Measurements from ENCODE around the gene STARD10.

The STARD10 gene, protein sequence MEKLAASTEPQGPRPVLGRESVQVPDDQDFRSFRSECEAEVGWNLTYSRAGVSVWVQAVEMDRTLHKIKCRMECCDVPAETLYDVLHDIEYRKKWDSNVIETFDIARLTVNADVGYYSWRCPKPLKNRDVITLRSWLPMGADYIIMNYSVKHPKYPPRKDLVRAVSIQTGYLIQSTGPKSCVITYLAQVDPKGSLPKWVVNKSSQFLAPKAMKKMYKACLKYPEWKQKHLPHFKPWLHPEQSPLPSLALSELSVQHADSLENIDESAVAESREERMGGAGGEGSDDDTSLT

DNA sequence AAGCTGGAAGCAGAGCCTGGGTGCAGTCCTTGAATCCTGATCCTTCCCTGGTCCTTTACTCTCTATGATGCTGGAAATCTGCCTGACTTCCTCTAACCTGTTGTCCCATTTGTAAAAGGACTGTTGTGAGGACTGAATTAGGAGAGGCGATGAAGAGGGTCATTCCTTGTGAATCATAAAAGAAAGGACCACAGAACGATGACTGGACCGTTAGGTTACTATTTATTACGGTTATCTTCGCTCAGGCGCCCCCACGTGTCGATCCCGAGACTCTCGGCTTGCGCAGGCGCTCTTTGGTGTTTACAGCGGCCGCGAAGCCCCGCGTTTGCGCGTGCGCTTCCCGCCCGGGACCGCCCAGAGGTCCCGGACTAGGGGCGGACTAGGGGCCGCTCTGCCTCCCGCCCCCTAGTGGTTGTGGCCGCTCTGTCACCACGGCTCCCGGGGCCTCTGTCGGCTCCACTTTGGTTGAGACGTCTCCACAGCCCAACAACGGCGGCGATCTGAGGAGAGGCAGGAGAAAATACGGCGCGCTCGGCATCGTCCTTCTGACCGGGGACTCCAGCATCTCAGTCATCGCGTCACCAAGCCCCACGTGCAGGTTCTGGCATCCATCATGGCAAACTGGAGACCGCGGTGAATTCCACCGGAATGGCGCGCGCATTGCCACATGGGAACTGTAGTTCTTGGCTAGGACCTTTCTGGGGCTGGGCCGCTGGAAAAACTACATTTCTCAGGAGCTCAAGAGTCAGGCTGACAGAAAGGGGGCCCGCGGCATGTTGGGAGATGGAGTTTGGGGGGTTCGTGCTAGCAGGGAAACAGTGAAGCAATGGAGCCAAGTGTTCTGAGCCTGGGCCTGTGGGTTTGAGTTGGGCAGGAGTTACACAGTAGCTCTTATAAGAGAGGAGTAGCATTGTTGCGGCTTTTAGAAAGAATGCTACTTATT, at the start of gene STARD10:
Gene STARD10 (minus strand): TSS at position 623 of the 943 bp plus-strand sequence. CDS start 12,866 bp downstream, outside the sequence.
- no peaks in the 10 kb centered on the region for H3K27me3 ChIP-seq (ENCODE audit: control insufficient read depth in 1 of 2, insufficient read depth in 2 of 2, low read length in 2 of 2)
- peak within 1 kb of the TSS; percentile 90 for H3K27ac ChIP-seq (ENCODE audit: low read length)
- no peaks in the 10 kb centered on the region for H3K36me3 ChIP-seq (ENCODE audit: control insufficient read depth in 2 of 2, insufficient read depth in 2 of 2, low read length in 2 of 2)
- H3K9me3 ChIP-seq (ENCODE audit: control insufficient read depth in 2 of 2, low read length in 2 of 2): no peaks in the 10 kb centered on the region
- peak within 1 kb of the TSS; percentile 86 to 90 for H3K4me3 ChIP-seq (ENCODE audit: low read length in 2 of 2)
- peak within 1 kb of the TSS; percentile 69 to 75 for H3K9ac ChIP-seq (ENCODE audit: low read length in 2 of 2)
- H3K4me1 ChIP-seq (ENCODE audit: control insufficient read depth, insufficient read depth, low read length): peaks cover 19% of the 10 kb centered on the region

DNA sequence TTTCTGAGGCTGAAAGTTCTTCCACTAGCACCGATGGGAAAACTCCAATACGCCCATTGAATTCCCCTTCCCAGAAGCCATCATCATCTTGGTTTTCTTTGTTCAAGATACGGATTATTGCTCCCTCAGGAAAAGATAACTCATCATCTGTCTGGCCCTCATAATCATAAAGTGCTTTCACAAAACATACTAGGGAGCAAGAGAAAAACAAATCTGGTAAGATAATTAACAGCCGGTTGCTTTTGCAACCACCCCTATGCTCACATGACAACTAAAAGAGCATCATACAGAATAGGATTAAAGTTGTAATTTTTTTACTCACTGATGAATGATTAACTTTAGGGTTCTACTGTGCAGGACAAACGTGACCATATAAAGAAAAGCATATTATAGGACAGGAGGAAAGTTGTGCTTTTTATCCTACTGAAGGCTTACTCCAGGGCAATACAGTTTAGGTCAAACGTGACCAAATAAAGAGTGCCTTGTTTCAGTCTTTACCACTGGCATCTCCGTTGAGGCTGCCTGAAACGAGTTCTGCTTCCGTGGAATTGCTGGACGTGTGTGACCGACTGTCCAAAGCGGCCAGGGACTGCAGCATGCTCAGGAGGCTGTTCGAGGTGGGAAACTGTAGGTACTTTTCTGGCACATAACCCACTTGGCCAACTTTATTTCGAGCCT, 48.9 kb upstream of the STARD10 start:
- no peaks in the 10 kb centered on the region for H3K4me1 ChIP-seq (ENCODE audit: control insufficient read depth, insufficient read depth, low read length)
- H3K27ac ChIP-seq (ENCODE audit: low read length): no peak overlapping the region
- H3K27me3 ChIP-seq (ENCODE audit: control insufficient read depth in 1 of 2, insufficient read depth in 2 of 2, low read length in 2 of 2): no peaks in the 10 kb centered on the region
- H3K4me3 ChIP-seq (ENCODE audit: low read length in 2 of 2): no peak overlapping the region
- peaks cover 28 to 42% of the 10 kb centered on the region in 2 donors for H3K36me3 ChIP-seq (ENCODE audit: control insufficient read depth in 2 of 2, insufficient read depth in 2 of 2, low read length in 2 of 2)
- no peak overlapping the region for H3K9ac ChIP-seq (ENCODE audit: low read length in 2 of 2)
- H3K9me3 ChIP-seq (ENCODE audit: control insufficient read depth in 2 of 2, low read length in 2 of 2): no peaks in the 10 kb centered on the region

DNA sequence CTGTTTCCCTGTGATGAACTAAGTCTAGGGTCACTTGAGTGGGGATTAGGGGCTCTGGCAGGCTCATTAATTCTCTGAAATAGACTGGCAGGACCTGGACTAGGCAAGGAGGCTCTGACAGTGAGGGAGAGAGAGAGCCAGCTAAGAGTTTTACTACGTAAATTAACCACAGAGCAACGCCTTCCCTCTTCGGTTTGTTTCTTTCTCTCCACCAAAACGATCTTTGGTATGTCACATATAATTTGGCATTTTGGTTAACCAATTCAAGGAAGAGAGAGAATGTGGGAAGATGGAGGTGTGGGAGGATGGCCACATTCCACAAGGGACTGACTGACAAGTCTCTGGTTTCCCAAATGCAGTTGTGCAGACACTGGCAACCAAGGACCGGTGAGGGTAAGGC, 48.3 kb upstream of the STARD10 start:
- H3K4me3 ChIP-seq (ENCODE audit: low read length in 2 of 2): no peak overlapping the region
- H3K27me3 ChIP-seq (ENCODE audit: control insufficient read depth in 1 of 2, insufficient read depth in 2 of 2, low read length in 2 of 2): no peaks in the 10 kb centered on the region
- no peak overlapping the region for H3K9ac ChIP-seq (ENCODE audit: low read length in 2 of 2)
- H3K4me1 ChIP-seq (ENCODE audit: control insufficient read depth, insufficient read depth, low read length): no peaks in the 10 kb centered on the region
- H3K27ac ChIP-seq (ENCODE audit: low read length): no peak overlapping the region
- peaks cover 33 to 45% of the 10 kb centered on the region in 2 donors for H3K36me3 ChIP-seq (ENCODE audit: control insufficient read depth in 2 of 2, insufficient read depth in 2 of 2, low read length in 2 of 2)
- no peaks in the 10 kb centered on the region for H3K9me3 ChIP-seq (ENCODE audit: control insufficient read depth in 2 of 2, low read length in 2 of 2)

DNA sequence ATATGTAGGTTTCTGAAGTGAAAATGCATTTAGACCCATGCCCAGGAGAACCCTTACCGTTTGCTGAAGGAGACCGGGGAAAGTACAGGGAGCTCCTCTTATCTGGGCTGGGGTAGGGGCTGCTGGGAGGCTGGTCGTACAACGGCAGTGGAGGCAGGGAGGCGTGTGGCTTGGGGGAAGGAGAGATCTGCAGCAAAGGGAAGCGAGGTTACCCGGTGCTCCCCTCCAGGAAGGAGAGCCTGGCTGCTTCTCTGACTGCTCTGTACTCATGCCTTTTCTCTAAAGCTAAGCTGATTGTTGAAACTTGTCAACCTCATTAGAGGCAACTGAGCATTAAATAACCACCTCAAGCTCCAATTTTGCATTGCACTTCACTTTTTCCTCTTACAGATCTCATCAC, 47.5 kb upstream of the STARD10 start:
- no peak overlapping the region for H3K9ac ChIP-seq (ENCODE audit: low read length in 2 of 2)
- H3K27ac ChIP-seq (ENCODE audit: low read length): no peak overlapping the region
- H3K27me3 ChIP-seq (ENCODE audit: control insufficient read depth in 1 of 2, insufficient read depth in 2 of 2, low read length in 2 of 2): no peaks in the 10 kb centered on the region
- H3K36me3 ChIP-seq (ENCODE audit: control insufficient read depth in 2 of 2, insufficient read depth in 2 of 2, low read length in 2 of 2): peaks cover 33 to 44% of the 10 kb centered on the region in 2 donors
- H3K4me1 ChIP-seq (ENCODE audit: control insufficient read depth, insufficient read depth, low read length): no peaks in the 10 kb centered on the region
- H3K4me3 ChIP-seq (ENCODE audit: low read length in 2 of 2): no peak overlapping the region
- no peaks in the 10 kb centered on the region for H3K9me3 ChIP-seq (ENCODE audit: control insufficient read depth in 2 of 2, low read length in 2 of 2)

DNA sequence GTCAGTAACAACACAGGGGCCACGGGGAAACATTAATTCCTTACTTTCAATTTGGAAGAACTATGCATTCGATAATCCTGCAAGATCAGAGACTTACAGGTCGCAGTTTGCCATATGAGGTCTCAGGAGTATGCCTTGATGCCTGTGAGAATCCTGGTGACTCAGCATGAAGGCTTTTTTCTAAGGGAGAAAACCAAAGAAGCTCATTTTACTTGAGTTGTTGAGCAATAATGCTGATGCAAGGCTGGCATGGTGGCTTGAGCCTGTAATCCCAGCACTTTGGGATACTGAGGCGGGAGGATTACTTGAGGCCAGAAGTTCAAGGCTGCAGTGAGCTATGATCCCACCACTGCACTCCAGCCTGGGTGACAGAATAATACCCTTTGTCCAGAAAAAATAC, 46.9 kb upstream of the STARD10 start:
- Histone ChIP-seq H3K27ac (ENCODE audit: low read length) (no peak overlapping the region), H3K4me1 (ENCODE audit: control insufficient read depth, insufficient read depth, low read length) (peaks cover 4% of the 10 kb centered on the region), H3K36me3 (ENCODE audit: control insufficient read depth in 2 of 2, insufficient read depth in 2 of 2, low read length in 2 of 2) (peaks cover 32 to 48% of the 10 kb centered on the region in 2 donors), H3K27me3 (ENCODE audit: control insufficient read depth in 1 of 2, insufficient read depth in 2 of 2, low read length in 2 of 2) (no peaks in the 10 kb centered on the region), H3K9me3 (ENCODE audit: control insufficient read depth in 2 of 2, low read length in 2 of 2) (no peaks in the 10 kb centered on the region), H3K4me3 (ENCODE audit: low read length in 2 of 2) (no peak overlapping the region), H3K9ac (ENCODE audit: low read length in 2 of 2) (no peak overlapping the region)

DNA sequence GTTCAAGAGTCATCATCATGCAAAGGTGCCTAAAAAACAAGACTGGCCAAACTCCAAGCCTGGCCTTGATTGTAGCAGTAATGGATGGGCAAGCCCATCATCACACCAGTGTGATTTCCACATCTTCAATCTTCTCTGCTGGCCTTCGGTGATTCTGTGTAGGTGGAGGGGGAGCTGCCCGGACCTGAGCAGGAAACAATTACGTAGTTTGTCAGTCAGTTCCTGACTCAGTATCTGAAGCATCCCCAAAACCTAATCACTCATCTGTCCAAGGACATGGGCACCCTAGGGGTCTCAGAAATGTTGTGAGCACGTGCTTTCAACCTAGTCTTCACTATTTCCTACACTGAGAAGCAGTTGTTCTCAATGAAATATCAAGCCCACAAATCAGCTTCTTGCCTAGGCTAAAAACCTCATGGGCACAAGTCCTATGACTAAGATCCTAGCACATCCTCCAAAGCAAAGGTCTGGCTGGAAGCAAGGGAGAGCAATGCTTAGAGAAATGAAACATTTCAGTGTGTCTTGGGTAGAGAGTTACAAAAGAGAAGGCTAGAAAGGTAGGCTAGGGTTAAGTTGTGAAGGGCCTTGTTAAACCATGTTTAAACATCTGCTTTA, 45.0 kb upstream of the STARD10 start:
- Histone ChIP-seq H3K36me3 (ENCODE audit: control insufficient read depth in 2 of 2, insufficient read depth in 2 of 2, low read length in 2 of 2) (peaks cover 26 to 45% of the 10 kb centered on the region in 2 donors), H3K9me3 (ENCODE audit: control insufficient read depth in 2 of 2, low read length in 2 of 2) (no peaks in the 10 kb centered on the region), H3K4me1 (ENCODE audit: control insufficient read depth, insufficient read depth, low read length) (peaks cover 14% of the 10 kb centered on the region), H3K27ac (ENCODE audit: low read length) (no peak overlapping the region), H3K27me3 (ENCODE audit: control insufficient read depth in 1 of 2, insufficient read depth in 2 of 2, low read length in 2 of 2) (no peaks in the 10 kb centered on the region), H3K9ac (ENCODE audit: low read length in 2 of 2) (no peak overlapping the region), H3K4me3 (ENCODE audit: low read length in 2 of 2) (no peak overlapping the region)

DNA sequence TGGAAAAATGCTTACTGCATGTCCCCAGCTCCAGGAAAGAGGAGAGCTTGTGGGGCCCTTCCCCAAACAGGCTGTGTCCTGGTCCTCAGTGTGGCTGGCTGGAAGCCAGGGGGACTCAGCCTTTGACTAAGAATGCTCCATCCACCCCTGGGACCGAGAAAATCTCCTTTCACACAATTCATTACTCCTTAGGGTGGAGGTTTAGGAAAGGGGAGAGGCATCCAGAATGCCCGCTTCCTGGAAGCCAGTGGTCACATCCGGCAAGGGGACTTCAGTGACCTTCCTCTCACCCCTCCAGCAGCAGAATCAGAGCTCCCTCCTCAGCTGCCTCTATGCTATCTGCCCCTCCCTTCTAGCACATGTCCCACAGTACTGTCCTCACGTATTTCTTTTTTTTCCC, 42.3 kb upstream of the STARD10 start:
- Histone ChIP-seq H3K36me3 (ENCODE audit: control insufficient read depth in 2 of 2, insufficient read depth in 2 of 2, low read length in 2 of 2) (peaks cover 12 to 26% of the 10 kb centered on the region in 2 donors), H3K4me3 (ENCODE audit: low read length in 2 of 2) (no peak overlapping the region), H3K27ac (ENCODE audit: low read length) (peak overlapping the region; percentile 31), H3K27me3 (ENCODE audit: control insufficient read depth in 1 of 2, insufficient read depth in 2 of 2, low read length in 2 of 2) (no peaks in the 10 kb centered on the region), H3K9ac (ENCODE audit: low read length in 2 of 2) (no peak overlapping the region), H3K9me3 (ENCODE audit: control insufficient read depth in 2 of 2, low read length in 2 of 2) (no peaks in the 10 kb centered on the region), H3K4me1 (ENCODE audit: control insufficient read depth, insufficient read depth, low read length) (peaks cover 31% of the 10 kb centered on the region)

DNA sequence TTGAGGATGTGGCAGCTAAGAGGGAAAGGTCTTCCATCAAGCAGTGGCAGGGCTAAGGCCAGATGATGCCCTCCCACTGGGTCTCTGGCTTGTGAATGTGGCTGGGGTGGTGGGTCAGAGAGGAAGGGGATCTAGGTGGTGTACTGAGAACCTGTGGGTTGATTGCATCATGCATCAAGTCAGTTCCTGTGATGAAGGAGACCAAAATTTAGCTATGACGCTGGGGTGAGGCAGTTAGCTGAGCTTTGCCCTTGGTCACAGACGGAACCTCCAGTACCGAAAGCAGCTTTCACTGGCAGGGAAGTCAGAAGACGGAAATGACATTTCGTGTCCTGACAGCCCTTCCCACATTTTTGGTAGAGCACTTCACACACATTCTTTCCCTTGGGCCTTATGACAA, 41.1 kb upstream of the STARD10 start:
- no peak overlapping the region for H3K9ac ChIP-seq (ENCODE audit: low read length in 2 of 2)
- H3K27ac ChIP-seq (ENCODE audit: low read length): peak overlapping the region; percentile 41

DNA sequence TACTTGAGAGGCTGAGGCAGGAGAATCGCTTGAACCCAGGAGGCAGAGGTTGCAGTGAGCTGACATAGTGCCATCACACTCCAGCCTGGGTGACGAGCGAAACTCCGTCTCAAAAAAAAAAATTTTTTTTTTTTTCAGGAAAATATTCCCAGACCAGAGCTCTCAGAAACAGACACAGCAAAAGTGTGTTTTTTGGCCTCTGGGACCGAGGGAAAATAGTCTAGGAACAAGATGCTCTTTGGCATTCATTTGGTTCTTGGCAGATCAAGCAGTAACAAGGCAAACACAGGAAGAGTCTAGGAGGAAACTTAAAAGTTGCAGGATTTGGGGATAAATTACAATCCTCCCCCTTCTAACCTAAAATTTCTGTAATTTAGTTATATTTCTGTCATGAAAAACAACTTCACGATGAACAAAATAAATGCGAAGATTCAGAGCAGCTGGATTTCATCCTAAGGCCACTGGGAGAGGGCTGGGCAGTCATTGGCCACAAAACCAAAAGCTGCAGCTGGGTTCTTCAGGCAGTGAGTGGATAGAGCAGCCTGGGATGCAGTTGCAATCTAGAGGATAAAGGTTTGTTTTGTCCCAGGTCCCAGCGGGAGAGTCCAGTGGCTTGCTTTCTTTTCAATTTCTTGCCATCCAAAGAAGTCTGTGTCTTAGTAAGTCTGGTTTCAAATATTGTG, 40.1 kb upstream of the STARD10 start:
- H3K4me1 ChIP-seq (ENCODE audit: control insufficient read depth, insufficient read depth, low read length): peaks cover 31% of the 10 kb centered on the region
- peaks cover 9 to 15% of the 10 kb centered on the region in 2 donors for H3K36me3 ChIP-seq (ENCODE audit: control insufficient read depth in 2 of 2, insufficient read depth in 2 of 2, low read length in 2 of 2)

More for the DNA sequence above, 41.1 kb upstream of the STARD10 start:
- H3K36me3 ChIP-seq (ENCODE audit: control insufficient read depth in 2 of 2, insufficient read depth in 2 of 2, low read length in 2 of 2): peaks cover 9 to 21% of the 10 kb centered on the region in 2 donors
- no peaks in the 10 kb centered on the region for H3K9me3 ChIP-seq (ENCODE audit: control insufficient read depth in 2 of 2, low read length in 2 of 2)
- peaks cover 31% of the 10 kb centered on the region for H3K4me1 ChIP-seq (ENCODE audit: control insufficient read depth, insufficient read depth, low read length)
- H3K27me3 ChIP-seq (ENCODE audit: control insufficient read depth in 1 of 2, insufficient read depth in 2 of 2, low read length in 2 of 2): no peaks in the 10 kb centered on the region
- no peak overlapping the region for H3K4me3 ChIP-seq (ENCODE audit: low read length in 2 of 2)

More for the DNA sequence above, 40.1 kb upstream of the STARD10 start:
- H3K4me3 ChIP-seq (ENCODE audit: low read length in 2 of 2): no peak overlapping the region
- H3K9me3 ChIP-seq (ENCODE audit: control insufficient read depth in 2 of 2, low read length in 2 of 2): no peaks in the 10 kb centered on the region
- no peaks in the 10 kb centered on the region for H3K27me3 ChIP-seq (ENCODE audit: control insufficient read depth in 1 of 2, insufficient read depth in 2 of 2, low read length in 2 of 2)
- H3K9ac ChIP-seq (ENCODE audit: low read length in 2 of 2): no peak overlapping the region
- H3K27ac ChIP-seq (ENCODE audit: low read length): peak overlapping the region; percentile 41
